Suprapubic skin (tissue), 4 donors: ENCODE data around the gene PTGES2.

Experiments used
- POLR2A ChIP-seq, 2 donors: fragments of 450-650 bp; IDR thresholded peaks; one replicate each; pipeline ENCODE4 v1.6.1; 2017; ENCODE audit warnings: antibody characterized with exemption in 2 of 2, mild to moderate bottlenecking in 2 of 2, moderate library complexity in 2 of 2
- POLR2AphosphoS5 ChIP-seq, 3 donors: sonication (generic); formaldehyde crosslinking; IDR thresholded peaks; one replicate each; pipeline ENCODE4 v1.6.1; 2017; ENCODE audit warnings: antibody characterized with exemption in 3 of 3
- TF ChIP-seq, protein P1 (sequence below), 2 donors: fragments of 200-600 bp in 1 of 2; fragments of 450-650 bp in 1 of 2; sonication (generic) in 1 of 2; IDR thresholded peaks; one replicate each; pipeline ENCODE4 v1.5.1; 2016 to 2019; ENCODE audit warnings: antibody characterized with exemption in 2 of 2, mild to moderate bottlenecking in 1 of 2, moderate library complexity in 1 of 2

- TF ChIP-seq, protein P1, sequence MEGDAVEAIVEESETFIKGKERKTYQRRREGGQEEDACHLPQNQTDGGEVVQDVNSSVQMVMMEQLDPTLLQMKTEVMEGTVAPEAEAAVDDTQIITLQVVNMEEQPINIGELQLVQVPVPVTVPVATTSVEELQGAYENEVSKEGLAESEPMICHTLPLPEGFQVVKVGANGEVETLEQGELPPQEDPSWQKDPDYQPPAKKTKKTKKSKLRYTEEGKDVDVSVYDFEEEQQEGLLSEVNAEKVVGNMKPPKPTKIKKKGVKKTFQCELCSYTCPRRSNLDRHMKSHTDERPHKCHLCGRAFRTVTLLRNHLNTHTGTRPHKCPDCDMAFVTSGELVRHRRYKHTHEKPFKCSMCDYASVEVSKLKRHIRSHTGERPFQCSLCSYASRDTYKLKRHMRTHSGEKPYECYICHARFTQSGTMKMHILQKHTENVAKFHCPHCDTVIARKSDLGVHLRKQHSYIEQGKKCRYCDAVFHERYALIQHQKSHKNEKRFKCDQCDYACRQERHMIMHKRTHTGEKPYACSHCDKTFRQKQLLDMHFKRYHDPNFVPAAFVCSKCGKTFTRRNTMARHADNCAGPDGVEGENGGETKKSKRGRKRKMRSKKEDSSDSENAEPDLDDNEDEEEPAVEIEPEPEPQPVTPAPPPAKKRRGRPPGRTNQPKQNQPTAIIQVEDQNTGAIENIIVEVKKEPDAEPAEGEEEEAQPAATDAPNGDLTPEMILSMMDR (IDR thresholded peaks at IDR 0.05), result no peak
- TF ChIP-seq POLR2AphosphoS5 (IDR thresholded peaks at IDR 0.05) (no peak), POLR2A (IDR thresholded peaks at IDR 0.05) (no peak)
These were observed 25.8 kb downstream of the PTGES2 start for GRCh38 chr9:128101690-128102089.
